ENCODE data around the gene CLSTN1. TPM values are rescaled to one million over a fixed set of nuclear protein-coding genes. Genes with fewer than 3 reads are reported as not detected.
A peak's percentile ranks its signal among the peaks of the same experiment; 100 is the strongest.

Gene CLSTN1
- total and polyA plus RNA-seq, 8 donors: 73.1 to 120 (median 107) TPM

GRCh38 chr1:9723926-9724325 is 99.8 kb downstream of the CLSTN1 start:
- DNase-seq (no peak), ATAC-seq (no peak)
- H3K4me3 ChIP-seq: no peak overlapping the region
- no peak for TF ChIP-seq CTCF (IDR thresholded peaks at IDR 0.05)
- H3K27ac ChIP-seq: no peak overlapping the region
- intact Hi-C loops (cut with DNase I): loop anchor here in 1 of 2 donors (10.0 kb wide), 1 partner anchor 99 kb away; no protein-coding TSS in a partner anchor
- H3K27me3 ChIP-seq: no peaks in the 10 kb centered on the region
- H3K9me3 ChIP-seq: peaks cover 0 to 8% of the 10 kb centered on the region in 2 donors
- peaks cover 0 to 8% of the 10 kb centered on the region in 2 donors for H3K4me1 ChIP-seq
- H3K36me3 ChIP-seq: peaks cover 0 to 96% of the 10 kb centered on the region in 2 donors

GRCh38 chr1:9723068-9723805 is 100.5 kb downstream of the CLSTN1 start:
- no peak for TF ChIP-seq CTCF (IDR thresholded peaks at IDR 0.05)
- intact Hi-C loops (cut with DNase I): loop anchor here in 1 of 2 donors (10.0 kb wide), 1 partner anchor 98 kb away; no protein-coding TSS in a partner anchor
- ATAC-seq (no peak), DNase-seq (no peak)
- Histone ChIP-seq H3K27ac (no peak overlapping the region), H3K27me3 (no peaks in the 10 kb centered on the region), H3K36me3 (peaks cover 0 to 96% of the 10 kb centered on the region in 2 donors), H3K4me1 (peaks cover 0 to 15% of the 10 kb centered on the region in 2 donors), H3K9me3 (peaks cover 0 to 8% of the 10 kb centered on the region in 2 donors), H3K4me3 (no peak overlapping the region)

GRCh38 chr1:9722378-9722749 is 101.4 kb downstream of the CLSTN1 start:
- Histone ChIP-seq H3K27me3 (no peaks in the 10 kb centered on the region), H3K4me1 (peaks cover 0 to 23% of the 10 kb centered on the region in 2 donors), H3K36me3 (peaks cover 0 to 94% of the 10 kb centered on the region in 2 donors), H3K27ac (no peak overlapping the region), H3K4me3 (no peak overlapping the region), H3K9me3 (peaks cover 0 to 8% of the 10 kb centered on the region in 2 donors)
- no peak for DNase-seq
- no peak for ATAC-seq
- intact Hi-C loops (cut with DNase I): loop anchor here in 1 of 2 donors (10.0 kb wide), 1 partner anchor 98 kb away; no protein-coding TSS in a partner anchor
- no peak for TF ChIP-seq CTCF (IDR thresholded peaks at IDR 0.05)

- Histone ChIP-seq H3K4me3 (no peak overlapping the region), H3K27ac (no peak overlapping the region), H3K27me3 (no peaks in the 10 kb centered on the region), H3K4me1 (peaks cover 0 to 29% of the 10 kb centered on the region in 2 donors), H3K36me3 (peaks cover 0 to 94% of the 10 kb centered on the region in 2 donors), H3K9me3 (peaks cover 0 to 8% of the 10 kb centered on the region in 2 donors)
- peak; percentile 32 to 69 for TF ChIP-seq CTCF (IDR thresholded peaks at IDR 0.05)
- peak in 2 of 4 donors; percentile 28 to 75 for DNase-seq
- intact Hi-C loops (cut with DNase I): loop anchor here in 1 of 2 donors (10.0 kb wide), 1 partner anchor 97 kb away; no protein-coding TSS in a partner anchor
- ATAC-seq: no peak
These were observed 102.0 kb downstream of the CLSTN1 start for GRCh38 chr1:9721606-9722377.
